COLO829 (cell line): ENCODE results near the gene GARIN3.
A peak's percentile ranks its signal among the peaks of the same experiment; 100 is the strongest.

ENCODE experiments used
- DNase-seq: peaks from one replicate; pipeline ENCODE4 v3.0.0; 2012; ENCODE audit warnings: low spot score

The GARIN3 gene

GRCh38 chr5:157143127-157143971 is 22.7 kb downstream of the GARIN3 start:
- peak; percentile 68 for DNase-seq

GRCh38 chr5:157142317-157143126 is 23.5 kb downstream of the GARIN3 start, which contains the start of gene MED7:
Gene MED7 (minus strand): TSS chr5:157142865. CDS start chr5:157139431, 3,434 bp downstream.
- DNase-seq = peak; percentile 97

DNA sequence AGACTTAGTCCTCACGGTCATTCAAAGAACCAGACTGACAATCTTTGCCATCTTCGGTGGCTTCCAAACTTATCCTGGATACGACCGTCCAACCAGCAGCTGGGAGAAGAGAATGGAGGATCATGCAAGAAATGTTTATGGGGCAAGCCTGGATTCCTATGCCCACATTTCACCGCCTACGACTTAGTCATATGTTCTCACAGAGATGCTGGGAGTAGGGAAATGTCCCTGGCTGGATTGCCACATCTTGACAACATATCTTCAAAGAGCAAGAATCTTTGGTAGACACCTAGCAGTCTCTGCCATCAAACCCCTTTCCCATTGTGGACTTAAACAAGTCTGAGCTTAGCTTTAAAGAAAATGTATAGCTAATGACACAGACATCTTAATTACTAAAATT is 28.4 kb downstream of the GARIN3 start:
- no peak for DNase-seq

- no peak for DNase-seq
These were observed 33.8 kb downstream of the GARIN3 start for GRCh38 chr5:157132281-157132612.

GRCh38 chr5:157130925-157131324 is 35.1 kb downstream of the GARIN3 start:
- peak; percentile 13 for DNase-seq

DNA sequence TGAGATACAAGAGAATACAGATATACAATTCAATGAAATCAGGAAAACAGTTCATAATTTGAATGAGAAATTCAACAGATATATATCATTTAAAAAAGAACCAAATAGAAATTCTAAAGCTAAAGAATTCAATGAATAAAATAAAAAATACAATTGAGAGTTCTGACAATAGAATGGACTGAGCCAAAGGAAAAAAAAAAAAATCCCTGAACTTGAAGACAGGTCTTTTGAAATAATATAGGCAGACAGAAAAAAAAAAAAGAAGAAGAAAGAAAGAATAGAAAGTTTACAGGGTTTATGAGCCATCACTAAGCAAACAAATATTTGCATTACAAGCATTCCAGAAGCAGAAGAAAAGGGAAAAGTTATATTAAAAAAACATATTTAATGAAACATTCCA is 44.4 kb downstream of the GARIN3 start:
- no peak for DNase-seq

- DNase-seq = no peak
These were observed 46.0 kb downstream of the GARIN3 start for GRCh38 chr5:157120102-157120501.

GRCh38 chr5:157116483-157116954 is 49.5 kb downstream of the GARIN3 start:
- no peak for DNase-seq

GRCh38 chr5:157115502-157115901 is 50.6 kb downstream of the GARIN3 start:
- DNase-seq = no peak

DNA sequence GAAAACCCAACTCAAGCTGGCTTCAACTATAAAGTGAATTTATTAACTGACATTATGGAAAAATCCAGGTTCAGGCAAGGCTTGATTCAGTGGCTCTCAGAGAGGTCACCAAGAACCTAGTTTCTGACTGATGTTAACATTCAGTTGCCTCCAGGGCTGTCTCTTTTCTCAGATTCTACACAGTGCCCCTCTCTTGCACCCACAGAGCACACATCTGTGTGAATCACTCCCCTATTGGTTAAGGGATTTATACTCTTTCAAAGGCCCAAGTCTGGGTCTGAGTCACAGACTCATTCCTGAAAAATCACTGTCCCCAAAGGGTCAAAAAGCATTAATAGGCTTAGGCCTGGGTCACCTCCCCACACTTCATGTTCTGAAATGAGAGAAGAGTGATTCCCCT is 51.1 kb downstream of the GARIN3 start:
- DNase-seq = no peak

DNA sequence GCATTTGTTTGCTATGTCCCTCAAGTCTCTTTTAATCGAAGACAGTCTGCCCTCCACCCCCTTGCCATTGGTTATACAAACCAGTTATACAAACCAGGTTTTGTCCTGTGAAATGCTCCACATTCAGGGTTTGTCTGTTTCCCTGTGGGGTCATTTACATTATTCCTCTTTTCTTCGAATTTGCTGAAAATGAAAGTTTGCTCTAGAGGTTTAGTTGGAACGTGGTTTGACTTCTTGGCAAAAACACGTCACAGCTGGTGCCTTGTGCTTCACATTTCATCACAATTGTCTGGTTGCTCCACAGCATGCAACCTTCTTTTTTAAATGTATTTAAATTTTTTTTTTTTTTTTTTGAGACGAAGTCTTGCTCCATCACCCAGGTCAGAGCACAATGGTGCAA is 53.1 kb downstream of the GARIN3 start:
- no peak for DNase-seq
